GM10248 (cell line): ENCODE measurements around the gene GPATCH2.

Source experiments
- CTCF ChIA-PET: fragments of 300-600 bp; sonication (Branson Sonifier 250); formaldehyde crosslinking; extraction: SDS; loops from one replicate; lab custom pipeline; 2021; ENCODE audit warnings: antibody characterized with exemption; lab: Yijun Ruan, JAX
- POLR2A ChIA-PET: fragments of 350-650 bp; sonication (Branson Sonifier 250); formaldehyde crosslinking; extraction: SDS; loops from one replicate; lab custom pipeline; 2020; ENCODE audit warnings: antibody characterized with exemption; lab: Yijun Ruan, JAX
- DNase-seq: peaks from one replicate; pipeline ENCODE4 v3.0.0; 2012; ENCODE audit errors: extremely low spot score
- TF ChIP-seq, protein P1 (sequence below): IDR thresholded peaks from 2 replicates; pipeline ENCODE4 v1.5.1; 2012; ENCODE audit warnings: mild to moderate bottlenecking, low read depth; ENCODE audit errors: extremely low read depth, missing control alignments, control extremely low read depth

The GPATCH2 gene

GRCh38 chr1:217569021-217569420 is 61.9 kb downstream of the GPATCH2 start:
- CTCF ChIA-PET = interaction anchor here (0.8 to 1.3 kb wide), 5 partner anchors 14 to 22 kb away, joined by 3 read pairs; no protein-coding TSS in a partner anchor
- TF ChIP-seq, protein P1, sequence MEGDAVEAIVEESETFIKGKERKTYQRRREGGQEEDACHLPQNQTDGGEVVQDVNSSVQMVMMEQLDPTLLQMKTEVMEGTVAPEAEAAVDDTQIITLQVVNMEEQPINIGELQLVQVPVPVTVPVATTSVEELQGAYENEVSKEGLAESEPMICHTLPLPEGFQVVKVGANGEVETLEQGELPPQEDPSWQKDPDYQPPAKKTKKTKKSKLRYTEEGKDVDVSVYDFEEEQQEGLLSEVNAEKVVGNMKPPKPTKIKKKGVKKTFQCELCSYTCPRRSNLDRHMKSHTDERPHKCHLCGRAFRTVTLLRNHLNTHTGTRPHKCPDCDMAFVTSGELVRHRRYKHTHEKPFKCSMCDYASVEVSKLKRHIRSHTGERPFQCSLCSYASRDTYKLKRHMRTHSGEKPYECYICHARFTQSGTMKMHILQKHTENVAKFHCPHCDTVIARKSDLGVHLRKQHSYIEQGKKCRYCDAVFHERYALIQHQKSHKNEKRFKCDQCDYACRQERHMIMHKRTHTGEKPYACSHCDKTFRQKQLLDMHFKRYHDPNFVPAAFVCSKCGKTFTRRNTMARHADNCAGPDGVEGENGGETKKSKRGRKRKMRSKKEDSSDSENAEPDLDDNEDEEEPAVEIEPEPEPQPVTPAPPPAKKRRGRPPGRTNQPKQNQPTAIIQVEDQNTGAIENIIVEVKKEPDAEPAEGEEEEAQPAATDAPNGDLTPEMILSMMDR = no peak
- POLR2A ChIA-PET = no interaction called here
- no peak for DNase-seq

DNA sequence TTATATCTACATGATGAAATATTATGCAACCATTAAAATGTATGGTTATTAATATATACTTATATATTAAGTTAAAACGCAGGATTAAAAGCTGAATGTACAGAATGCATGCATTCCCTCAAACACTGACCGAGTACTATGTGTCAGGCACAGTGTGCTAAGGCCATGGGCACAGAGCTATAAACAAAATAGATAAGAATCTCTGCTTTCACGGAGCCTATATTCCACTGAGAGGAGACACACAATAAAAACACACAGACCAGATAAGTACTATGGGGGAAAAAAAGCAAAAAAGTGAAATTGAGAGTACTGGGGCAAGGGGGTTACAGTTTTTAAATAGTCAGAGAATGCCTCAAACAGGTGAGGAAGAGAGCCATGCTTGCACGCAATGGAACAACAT is 62.7 kb downstream of the GPATCH2 start:
- ChIA-PET CTCF (interaction anchor here (0.8 to 1.3 kb wide), 3 partner anchors 14 to 22 kb away, joined by 3 read pairs; no protein-coding TSS in a partner anchor), POLR2A (no interaction called here)
- DNase-seq = no peak
- TF ChIP-seq, protein P1 = no peak

GRCh38 chr1:217564833-217565232 is 66.1 kb downstream of the GPATCH2 start:
- TF ChIP-seq, protein P1 = no peak
- ChIA-PET POLR2A (no interaction called here), CTCF (no interaction called here)
- DNase-seq = no peak

- TF ChIP-seq, protein P1 = no peak
- ChIA-PET CTCF (no interaction called here), POLR2A (no interaction called here)
Observed at GRCh38 chr1:217564207-217564606, 66.7 kb downstream of the GPATCH2 start.

DNA sequence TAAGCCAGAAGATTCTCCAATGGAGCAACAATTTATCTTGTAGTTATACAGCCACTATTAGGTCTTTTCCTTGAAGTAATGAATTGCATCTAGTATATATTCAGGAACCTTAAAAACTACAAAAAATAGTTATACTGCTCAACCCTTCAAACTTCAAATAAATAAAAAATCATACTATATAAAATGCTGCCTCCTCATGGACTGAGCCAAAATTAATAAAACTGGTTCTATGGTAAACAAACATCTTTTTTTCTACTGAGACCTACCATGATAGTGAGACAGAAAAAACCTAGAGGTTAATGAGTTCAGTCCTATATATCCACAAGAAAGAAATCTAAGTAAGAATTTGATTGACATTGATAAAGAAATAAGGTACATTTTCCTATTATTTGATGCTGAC is 67.7 kb downstream of the GPATCH2 start:
- TF ChIP-seq, protein P1 = no peak

More at GRCh38 chr1:217564207-217564606, 66.7 kb downstream of the GPATCH2 start:
- no peak for DNase-seq

GRCh38 chr1:217562229-217562878 is 68.5 kb downstream of the GPATCH2 start:
- ChIA-PET POLR2A (no interaction called here), CTCF (interaction anchor here (1.2 kb wide), 1 partner anchor 13 kb away, joined by 3 read pairs; no protein-coding TSS in a partner anchor)
- DNase-seq = no peak
- TF ChIP-seq, protein P1 = no peak

More for the DNA sequence above, 67.7 kb downstream of the GPATCH2 start:
- no peak for DNase-seq
- CTCF ChIA-PET = interaction anchor here (1.2 kb wide), 1 partner anchor 14 kb away, joined by 3 read pairs; no protein-coding TSS in a partner anchor
- POLR2A ChIA-PET = no interaction called here
